ENCODE data around the gene UNC13D. TPM values are rescaled to one million over a fixed set of nuclear protein-coding genes. Genes with fewer than 3 reads are reported as not detected.
"Not testable (repeated sequence)": the region's sequence is repeated elsewhere in the genome, so short reads cannot be mapped to it uniquely, and the experiment has no call there.

The UNC13D gene
- polyA plus RNA-seq, 1 experiment = 0.16 TPM

DNA sequence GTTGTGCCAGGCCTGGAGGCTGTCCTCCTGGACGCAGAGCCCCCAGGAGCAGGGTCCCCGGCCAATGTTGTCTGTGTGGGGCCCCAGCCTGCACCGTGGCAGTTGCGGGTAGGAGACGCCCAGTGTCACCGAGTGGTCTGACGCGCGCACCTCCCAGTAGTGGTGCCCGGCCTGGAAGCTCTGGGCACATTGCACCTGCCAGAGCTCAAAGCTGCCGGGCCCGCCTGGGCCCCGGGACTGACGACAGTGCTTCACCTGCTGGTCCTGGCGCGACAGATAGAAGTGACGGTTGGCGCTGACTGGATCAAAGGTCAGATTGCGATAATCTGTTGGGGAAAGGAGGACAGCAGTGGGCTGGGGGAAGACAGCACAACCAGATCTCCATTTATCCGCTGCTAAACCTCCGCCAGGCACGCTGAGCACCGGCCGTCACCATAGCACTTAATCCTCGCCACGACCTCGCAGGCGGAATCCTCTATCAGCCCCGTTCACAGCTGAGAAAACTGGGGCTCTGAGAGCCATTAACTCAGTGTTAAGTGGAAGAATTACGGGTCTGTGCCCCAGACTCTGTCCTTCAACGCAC, 46.9 kb upstream of the UNC13D start:
- CTCF ChIA-PET = interaction anchor here (1.4 kb wide), 1 partner anchor 30 kb away, joined by 3 read pairs; no protein-coding TSS in a partner anchor

DNA sequence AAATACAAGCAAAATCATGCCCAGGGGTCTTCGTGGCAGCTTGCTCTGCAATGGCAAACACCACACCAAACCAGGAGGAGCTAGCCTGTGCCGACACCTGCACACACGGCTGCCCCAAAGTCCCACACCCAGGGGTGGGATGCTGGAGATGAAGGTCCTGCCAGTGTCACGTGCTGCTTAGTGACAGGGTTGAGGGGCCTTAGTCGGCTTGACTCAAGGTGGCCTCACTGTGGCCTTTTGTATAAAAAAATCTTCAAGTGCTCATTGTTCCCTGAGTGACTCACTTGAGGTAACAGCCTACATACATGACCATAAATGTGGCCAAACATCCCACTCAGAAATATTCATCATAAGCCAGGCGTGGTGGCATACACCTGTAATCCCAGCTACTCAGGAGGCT, 45.2 kb upstream of the UNC13D start:
- Histone ChIP-seq H3K27me3 (ENCODE audit: control insufficient read depth, insufficient read depth, low read length) (no peaks in the 10 kb centered on the region), H3K27ac (ENCODE audit: low read depth, low read length) (no peak overlapping the region), H3K4me3 (ENCODE audit: low read depth, low read length) (no peak overlapping the region), H3K9me3 (ENCODE audit: control insufficient read depth, insufficient read depth, low read length) (no peaks in the 10 kb centered on the region; the same call in 1 of the 2 replicates)
- ChIA-PET CTCF (interaction anchor here (1.4 kb wide), 1 partner anchor 28 kb away, joined by 3 read pairs; no protein-coding TSS in a partner anchor), POLR2A (no interaction called here)
- DNase-seq (ENCODE audit: low read depth, low spot score) = no peak
- TF ChIP-seq, protein P1, sequence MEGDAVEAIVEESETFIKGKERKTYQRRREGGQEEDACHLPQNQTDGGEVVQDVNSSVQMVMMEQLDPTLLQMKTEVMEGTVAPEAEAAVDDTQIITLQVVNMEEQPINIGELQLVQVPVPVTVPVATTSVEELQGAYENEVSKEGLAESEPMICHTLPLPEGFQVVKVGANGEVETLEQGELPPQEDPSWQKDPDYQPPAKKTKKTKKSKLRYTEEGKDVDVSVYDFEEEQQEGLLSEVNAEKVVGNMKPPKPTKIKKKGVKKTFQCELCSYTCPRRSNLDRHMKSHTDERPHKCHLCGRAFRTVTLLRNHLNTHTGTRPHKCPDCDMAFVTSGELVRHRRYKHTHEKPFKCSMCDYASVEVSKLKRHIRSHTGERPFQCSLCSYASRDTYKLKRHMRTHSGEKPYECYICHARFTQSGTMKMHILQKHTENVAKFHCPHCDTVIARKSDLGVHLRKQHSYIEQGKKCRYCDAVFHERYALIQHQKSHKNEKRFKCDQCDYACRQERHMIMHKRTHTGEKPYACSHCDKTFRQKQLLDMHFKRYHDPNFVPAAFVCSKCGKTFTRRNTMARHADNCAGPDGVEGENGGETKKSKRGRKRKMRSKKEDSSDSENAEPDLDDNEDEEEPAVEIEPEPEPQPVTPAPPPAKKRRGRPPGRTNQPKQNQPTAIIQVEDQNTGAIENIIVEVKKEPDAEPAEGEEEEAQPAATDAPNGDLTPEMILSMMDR (IDR thresholded peaks at IDR 0.05; ENCODE audit: low read depth, low read length) = no peak

More for the DNA sequence above, 46.9 kb upstream of the UNC13D start:
- Histone ChIP-seq H3K27me3 (ENCODE audit: control insufficient read depth, insufficient read depth, low read length) (no peaks in the 10 kb centered on the region), H3K27ac (ENCODE audit: low read depth, low read length) (no peak overlapping the region), H3K9me3 (ENCODE audit: control insufficient read depth, insufficient read depth, low read length) (no peaks in the 10 kb centered on the region; the same call in 1 of the 2 replicates), H3K4me3 (ENCODE audit: low read depth, low read length) (no peak overlapping the region)
- DNase-seq (ENCODE audit: low read depth, low spot score) = no peak
- TF ChIP-seq, protein P1 (IDR thresholded peaks at IDR 0.05; ENCODE audit: low read depth, low read length) = no peak
- POLR2A ChIA-PET = no interaction called here

DNA sequence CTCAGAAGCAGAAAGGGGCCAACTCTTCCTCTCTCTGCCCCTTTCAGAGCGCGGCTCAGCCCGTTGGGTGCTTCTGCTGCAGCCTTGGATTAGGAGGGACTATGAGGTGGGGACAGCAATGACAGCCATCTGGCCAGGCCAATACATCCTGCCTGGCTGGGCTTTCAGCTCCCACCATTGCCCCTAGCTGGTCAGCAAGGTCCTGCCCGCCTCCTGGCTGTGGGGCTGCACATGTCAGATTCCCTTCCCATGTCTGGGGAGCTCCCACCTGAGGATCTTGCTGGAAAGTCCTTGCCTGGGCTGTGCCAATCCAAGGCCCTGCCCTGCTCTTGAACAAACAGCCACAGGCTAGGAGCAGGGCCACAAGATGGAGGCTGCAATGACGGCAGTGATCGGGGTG, 44.3 kb upstream of the UNC13D start:
- ChIA-PET POLR2A (no interaction called here), CTCF (no interaction called here)
- H3K27me3 ChIP-seq (ENCODE audit: control insufficient read depth, insufficient read depth, low read length) = no peaks in the 10 kb centered on the region
- H3K27ac ChIP-seq (ENCODE audit: low read depth, low read length) = no peak overlapping the region
- no peak overlapping the region for H3K4me3 ChIP-seq (ENCODE audit: low read depth, low read length)
- DNase-seq (ENCODE audit: low read depth, low spot score) = no peak
- TF ChIP-seq, protein P1 (IDR thresholded peaks at IDR 0.05; ENCODE audit: low read depth, low read length) = no peak
- H3K9me3 ChIP-seq (ENCODE audit: control insufficient read depth, insufficient read depth, low read length) = no peaks in the 10 kb centered on the region; the same call in 1 of the 2 replicates

DNA sequence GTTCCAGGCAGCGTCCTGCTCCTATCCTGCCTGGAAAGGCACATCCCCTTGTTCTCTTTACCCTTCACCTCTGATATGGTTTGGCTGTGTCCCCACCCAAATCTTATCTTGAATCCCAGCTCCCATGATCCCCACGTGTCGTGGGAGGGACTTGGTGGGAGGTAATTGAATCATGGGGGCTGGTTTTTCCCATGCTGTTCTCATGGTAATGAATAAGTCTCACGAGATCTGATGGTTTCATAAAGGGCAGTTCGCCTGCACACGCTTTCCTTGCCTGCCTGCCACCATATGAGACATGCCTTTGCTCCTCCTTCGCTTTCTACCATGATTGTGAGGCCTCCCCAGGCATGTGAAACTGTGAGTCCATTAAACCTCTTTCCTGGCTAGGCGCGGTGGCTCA, 41.7 kb upstream of the UNC13D start:
- H3K27me3 ChIP-seq (ENCODE audit: control insufficient read depth, insufficient read depth, low read length); CTCF ChIA-PET; DNase-seq (ENCODE audit: low read depth, low spot score); H3K9me3 ChIP-seq (ENCODE audit: control insufficient read depth, insufficient read depth, low read length); H3K4me3 ChIP-seq (ENCODE audit: low read depth, low read length); H3K27ac ChIP-seq (ENCODE audit: low read depth, low read length): not testable (repeated sequence)
- POLR2A ChIA-PET = interaction anchor here (0.7 kb wide), 1 partner anchor 27 kb away, joined by 12 read pairs; no protein-coding TSS in a partner anchor

DNA sequence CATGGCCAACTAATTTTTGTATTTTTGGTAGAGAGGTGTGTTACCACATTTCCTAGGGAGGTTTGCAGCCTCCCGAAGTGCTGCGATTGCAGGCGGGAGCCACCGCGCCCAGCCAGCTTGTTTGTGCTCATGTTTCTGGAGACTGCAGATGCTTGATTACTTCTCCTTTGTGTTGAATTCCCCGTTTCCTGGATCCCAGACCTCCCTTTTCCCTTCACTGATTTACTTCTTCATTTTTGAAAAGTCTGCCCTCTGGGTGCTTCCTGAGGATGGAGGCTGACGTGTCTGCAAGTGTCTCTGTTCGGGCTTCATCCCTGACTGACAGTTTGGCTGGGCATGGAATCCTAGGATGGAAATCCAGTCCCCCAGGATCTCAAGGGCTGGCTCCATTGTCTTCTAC, 41.2 kb upstream of the UNC13D start:
- ChIA-PET POLR2A (no interaction called here), CTCF (no interaction called here)
- DNase-seq (ENCODE audit: low read depth, low spot score) = no peak

More for the DNA sequence above, 41.2 kb upstream of the UNC13D start:
- H3K27me3 ChIP-seq (ENCODE audit: control insufficient read depth, insufficient read depth, low read length) = peaks cover 6% of the 10 kb centered on the region
- H3K4me3 ChIP-seq (ENCODE audit: low read depth, low read length) = no peak overlapping the region
- no peak overlapping the region for H3K27ac ChIP-seq (ENCODE audit: low read depth, low read length)
- TF ChIP-seq, protein P1 (IDR thresholded peaks at IDR 0.05; ENCODE audit: low read depth, low read length) = no peak
- H3K9me3 ChIP-seq (ENCODE audit: control insufficient read depth, insufficient read depth, low read length) = no peaks in the 10 kb centered on the region
